GM19328 (cell line): ENCODE measurements around the gene DDTL.
"Not testable (repeated sequence)": the region's sequence is repeated elsewhere in the genome, so short reads cannot be mapped to it uniquely, and the experiment has no call there.

Experiments
- ATAC-seq: cut with Tn5 transposase; IDR thresholded peaks from one replicate; pipeline ENCODE4 v1.9.1; 2021; ENCODE audit warnings: mild to moderate bottlenecking, moderate library complexity; ENCODE audit not compliant: unreplicated experiment

DDTL gene

GRCh38 chr22:23966568-23966967, at the start of gene DDTL:
Gene DDTL, plus strand, starts transcription at chr22:23966888. Its CDS starts 27 bp downstream, at chr22:23966915.
- ATAC-seq, result peak; percentile 88

GRCh38 chr22:23920267-23920611, 46.4 kb upstream of the DDTL start:
- ATAC-seq, result not testable (repeated sequence)

- not testable (repeated sequence) for ATAC-seq
Measured at GRCh38 chr22:23921586-23922201, 45.0 kb upstream of the DDTL start.

- ATAC-seq, result no peak
Measured at GRCh38 chr22:23922921-23923320, 43.8 kb upstream of the DDTL start.

GRCh38 chr22:23925020-23925606, 41.6 kb upstream of the DDTL start:
- no peak for ATAC-seq

GRCh38 chr22:23926561-23926960, 40.1 kb upstream of the DDTL start:
- ATAC-seq, result no peak

- ATAC-seq, result no peak
Measured at GRCh38 chr22:23938328-23939016, 28.2 kb upstream of the DDTL start.

GRCh38 chr22:23939017-23939357, 27.7 kb upstream of the DDTL start:
- ATAC-seq, result no peak

- not testable (repeated sequence) for ATAC-seq
Measured at GRCh38 chr22:23940166-23940565, 26.5 kb upstream of the DDTL start.

- not testable (repeated sequence) for ATAC-seq
Measured at GRCh38 chr22:23947391-23947790, 19.3 kb upstream of the DDTL start.

- ATAC-seq, result not testable (repeated sequence)
Measured at GRCh38 chr22:23949764-23950163, 16.9 kb upstream of the DDTL start.

- ATAC-seq, result not testable (repeated sequence)
Measured at GRCh38 chr22:23951383-23951782, 15.3 kb upstream of the DDTL start.

GRCh38 chr22:23952794-23953405, 13.8 kb upstream of the DDTL start:
- ATAC-seq, result not testable (repeated sequence)

- not testable (repeated sequence) for ATAC-seq
Measured at GRCh38 chr22:23953485-23953884, 13.2 kb upstream of the DDTL start.

- ATAC-seq, result not testable (repeated sequence)
Measured at GRCh38 chr22:23954193-23954990, 12.3 kb upstream of the DDTL start.

GRCh38 chr22:23954991-23955305, 11.7 kb upstream of the DDTL start:
- not testable (repeated sequence) for ATAC-seq

GRCh38 chr22:23955886-23956285, 10.8 kb upstream of the DDTL start:
- not testable (repeated sequence) for ATAC-seq

- not testable (repeated sequence) for ATAC-seq
Measured at GRCh38 chr22:23956301-23956900, 10.3 kb upstream of the DDTL start.

- ATAC-seq, result not testable (repeated sequence)
Measured at GRCh38 chr22:23961084-23961771, 5.5 kb upstream of the DDTL start, which contains the start of gene GSTT2B. Gene GSTT2B, minus strand, starts transcription at chr22:23961195. Its CDS starts 64 bp downstream, at chr22:23961131.

- ATAC-seq, result not testable (repeated sequence)
Measured at GRCh38 chr22:23966094-23966493, 594 bp upstream of the DDTL start.
